ENCODE measurements around the gene ADAMTS12.

ADAMTS12 gene

GRCh38 chr5:33509036-33509435 is 382.8 kb downstream of the ADAMTS12 start:
- no peaks in the 10 kb centered on the region for H3K4me1 ChIP-seq (ENCODE audit: low read length)
- no peak overlapping the region for H3K9ac ChIP-seq (ENCODE audit: low read length)
- no peaks in the 10 kb centered on the region for H3K79me2 ChIP-seq (ENCODE audit: low read length)
- H3K4me2 ChIP-seq (ENCODE audit: low read length) = no peak overlapping the region
- H3K9me3 ChIP-seq (ENCODE audit: insufficient read depth, low read length) = no peaks in the 10 kb centered on the region
- H2AFZ ChIP-seq (ENCODE audit: low read depth, low read length) = no peak overlapping the region
- no peak overlapping the region for H3K4me3 ChIP-seq (ENCODE audit: low read length)
- TF ChIP-seq, protein P1, sequence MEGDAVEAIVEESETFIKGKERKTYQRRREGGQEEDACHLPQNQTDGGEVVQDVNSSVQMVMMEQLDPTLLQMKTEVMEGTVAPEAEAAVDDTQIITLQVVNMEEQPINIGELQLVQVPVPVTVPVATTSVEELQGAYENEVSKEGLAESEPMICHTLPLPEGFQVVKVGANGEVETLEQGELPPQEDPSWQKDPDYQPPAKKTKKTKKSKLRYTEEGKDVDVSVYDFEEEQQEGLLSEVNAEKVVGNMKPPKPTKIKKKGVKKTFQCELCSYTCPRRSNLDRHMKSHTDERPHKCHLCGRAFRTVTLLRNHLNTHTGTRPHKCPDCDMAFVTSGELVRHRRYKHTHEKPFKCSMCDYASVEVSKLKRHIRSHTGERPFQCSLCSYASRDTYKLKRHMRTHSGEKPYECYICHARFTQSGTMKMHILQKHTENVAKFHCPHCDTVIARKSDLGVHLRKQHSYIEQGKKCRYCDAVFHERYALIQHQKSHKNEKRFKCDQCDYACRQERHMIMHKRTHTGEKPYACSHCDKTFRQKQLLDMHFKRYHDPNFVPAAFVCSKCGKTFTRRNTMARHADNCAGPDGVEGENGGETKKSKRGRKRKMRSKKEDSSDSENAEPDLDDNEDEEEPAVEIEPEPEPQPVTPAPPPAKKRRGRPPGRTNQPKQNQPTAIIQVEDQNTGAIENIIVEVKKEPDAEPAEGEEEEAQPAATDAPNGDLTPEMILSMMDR (IDR thresholded peaks at IDR 0.05; ENCODE audit: low read depth, low read length) = no peak
- TF ChIP-seq EZH2phosphoT487 (IDR thresholded peaks at IDR 0.05; ENCODE audit: low read depth) = no peak
- no peak overlapping the region for H3K27ac ChIP-seq (ENCODE audit: low read length)
- no peaks in the 10 kb centered on the region for H3K36me3 ChIP-seq (replicated peaks; ENCODE audit: low read depth, low read length)
- no peaks in the 10 kb centered on the region for H3K27me3 ChIP-seq (ENCODE audit: low read depth, low read length)
- H4K20me1 ChIP-seq (ENCODE audit: insufficient read depth, low read length) = no peaks in the 10 kb centered on the region

DNA sequence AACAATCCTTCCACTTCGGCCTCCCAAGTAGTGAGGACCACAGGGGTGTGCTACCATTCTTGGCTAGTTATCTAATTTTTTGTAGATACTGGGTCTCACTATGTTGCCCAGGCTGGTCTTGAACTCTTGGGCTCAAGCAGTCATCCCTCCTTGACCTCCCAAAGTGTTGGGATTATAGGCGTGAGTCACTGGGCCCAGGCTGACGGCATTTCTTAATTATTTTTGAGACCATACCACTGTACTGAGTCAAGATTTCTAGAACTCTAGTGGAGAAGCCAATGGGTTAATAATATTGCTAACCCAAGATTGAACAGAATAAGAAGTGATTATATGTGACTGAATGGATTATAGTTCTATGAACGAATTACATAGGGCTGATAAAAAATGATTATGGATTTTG is 384.4 kb downstream of the ADAMTS12 start:
- H3K4me1 ChIP-seq (ENCODE audit: low read length) = no peaks in the 10 kb centered on the region

GRCh38 chr5:33504570-33504969 is 387.2 kb downstream of the ADAMTS12 start:
- Histone ChIP-seq H3K79me2 (ENCODE audit: low read length) (no peaks in the 10 kb centered on the region), H2AFZ (ENCODE audit: low read depth, low read length) (no peak overlapping the region), H4K20me1 (ENCODE audit: insufficient read depth, low read length) (no peaks in the 10 kb centered on the region), H3K4me2 (ENCODE audit: low read length) (no peak overlapping the region), H3K4me3 (ENCODE audit: low read length) (no peak overlapping the region), H3K27ac (ENCODE audit: low read length) (no peak overlapping the region), H3K9ac (ENCODE audit: low read length) (no peak overlapping the region), H3K9me3 (ENCODE audit: insufficient read depth, low read length) (no peaks in the 10 kb centered on the region), H3K4me1 (ENCODE audit: low read length) (no peaks in the 10 kb centered on the region), H3K27me3 (ENCODE audit: low read depth, low read length) (no peaks in the 10 kb centered on the region), H3K36me3 (replicated peaks; ENCODE audit: low read depth, low read length) (no peaks in the 10 kb centered on the region)
- TF ChIP-seq EZH2phosphoT487 (IDR thresholded peaks at IDR 0.05; ENCODE audit: low read depth) = no peak
- TF ChIP-seq, protein P1 (IDR thresholded peaks at IDR 0.05; ENCODE audit: low read depth, low read length) = no peak

More for the DNA sequence above, 384.4 kb downstream of the ADAMTS12 start:
- no peak overlapping the region for H3K27ac ChIP-seq (ENCODE audit: low read length)
- no peak overlapping the region for H3K9ac ChIP-seq (ENCODE audit: low read length)
- H3K4me2 ChIP-seq (ENCODE audit: low read length) = no peak overlapping the region
- H3K27me3 ChIP-seq (ENCODE audit: low read depth, low read length) = no peaks in the 10 kb centered on the region
- no peak overlapping the region for H3K4me3 ChIP-seq (ENCODE audit: low read length)
- H3K36me3 ChIP-seq (replicated peaks; ENCODE audit: low read depth, low read length) = no peaks in the 10 kb centered on the region
- no peaks in the 10 kb centered on the region for H3K79me2 ChIP-seq (ENCODE audit: low read length)
- TF ChIP-seq, protein P1 (IDR thresholded peaks at IDR 0.05; ENCODE audit: low read depth, low read length) = no peak
- no peak for TF ChIP-seq EZH2phosphoT487 (IDR thresholded peaks at IDR 0.05; ENCODE audit: low read depth)
- no peaks in the 10 kb centered on the region for H3K9me3 ChIP-seq (ENCODE audit: insufficient read depth, low read length)
- H4K20me1 ChIP-seq (ENCODE audit: insufficient read depth, low read length) = no peaks in the 10 kb centered on the region
- H2AFZ ChIP-seq (ENCODE audit: low read depth, low read length) = no peak overlapping the region

GRCh38 chr5:33501899-33502298 is 389.9 kb downstream of the ADAMTS12 start:
- H4K20me1 ChIP-seq (ENCODE audit: insufficient read depth, low read length) = no peaks in the 10 kb centered on the region

More at GRCh38 chr5:33501899-33502298, 389.9 kb downstream of the ADAMTS12 start:
- Histone ChIP-seq H3K4me2 (ENCODE audit: low read length) (no peak overlapping the region), H2AFZ (ENCODE audit: low read depth, low read length) (no peak overlapping the region), H3K9ac (ENCODE audit: low read length) (no peak overlapping the region), H3K9me3 (ENCODE audit: insufficient read depth, low read length) (no peaks in the 10 kb centered on the region), H3K36me3 (replicated peaks; ENCODE audit: low read depth, low read length) (no peaks in the 10 kb centered on the region), H3K79me2 (ENCODE audit: low read length) (no peaks in the 10 kb centered on the region), H3K4me3 (ENCODE audit: low read length) (no peak overlapping the region), H3K27me3 (ENCODE audit: low read depth, low read length) (no peaks in the 10 kb centered on the region), H3K27ac (ENCODE audit: low read length) (no peak overlapping the region), H3K4me1 (ENCODE audit: low read length) (no peaks in the 10 kb centered on the region)
- TF ChIP-seq EZH2phosphoT487 (IDR thresholded peaks at IDR 0.05; ENCODE audit: low read depth) = no peak
- TF ChIP-seq, protein P1 (IDR thresholded peaks at IDR 0.05; ENCODE audit: low read depth, low read length) = no peak
